Calu3 (cell line): ENCODE data around the gene ANKMY2. TPM values are rescaled to one million over a fixed set of nuclear protein-coding genes. Genes with fewer than 3 reads are reported as not detected.

ENCODE experiments used
- BruUV-seq: library from RNA; stranded (reverse); fragments of 400-500 nt; replicated peaks from 2 replicates; lab custom pipeline; 2021; lab: Mats Ljungman, UMichigan
- CTCF ChIA-PET: fragments of 300-600 bp; sonication (Branson Sonifier 250); formaldehyde crosslinking; loops from one replicate; lab custom pipeline; 2022; ENCODE audit warnings: antibody characterized with exemption; lab: Charles Lee
- DNase-seq: peaks from one replicate; pipeline ENCODE4 v3.0.0; 2022
- H3K27ac Mint-ChIP-seq: one replicate; pipeline ENCODE4 v1.8.0; 2022; ENCODE audit warnings: mixed read lengths; ENCODE audit not compliant: unreplicated experiment
- H3K27me3 Mint-ChIP-seq: one replicate; pipeline ENCODE4 v1.8.0; 2022; ENCODE audit warnings: mixed read lengths; ENCODE audit not compliant: unreplicated experiment
- H3K36me3 Mint-ChIP-seq: one replicate; pipeline ENCODE4 v1.8.0; 2022; ENCODE audit warnings: mild to moderate bottlenecking, moderate library complexity, mixed read lengths; ENCODE audit not compliant: insufficient read depth, unreplicated experiment
- H3K4me1 Mint-ChIP-seq: one replicate; pipeline ENCODE4 v1.8.0; 2022; ENCODE audit warnings: mild to moderate bottlenecking, low read depth, mixed read lengths; ENCODE audit not compliant: unreplicated experiment
- H3K4me3 Mint-ChIP-seq: one replicate; pipeline ENCODE4 v1.8.0; 2022; ENCODE audit warnings: mild to moderate bottlenecking, low read depth, moderate library complexity, mixed read lengths; ENCODE audit not compliant: unreplicated experiment
- H3K9me3 Mint-ChIP-seq: one replicate; pipeline ENCODE4 v1.8.0; 2022; ENCODE audit warnings: low read depth, mixed read lengths; ENCODE audit not compliant: unreplicated experiment
- intact Hi-C: fragments of 100-400 bp; cut with micrococcal nuclease; formaldehyde crosslinking; loops from one replicate; pipeline ENCODE4 v1.10.0; 2022; ENCODE audit not compliant: unreplicated experiment
- total RNA-seq: library from RNA; stranded (reverse); gene quantifications from 2 replicates; pipeline ENCODE4 v1.2.3, GENCODE V29; 2022
- TF ChIP-seq, protein P1 (sequence below): fragments of 200-600 bp; IDR thresholded peaks from one replicate; pipeline ENCODE4 v1.8.0; 2022; ENCODE audit warnings: antibody characterized with exemption; ENCODE audit not compliant: unreplicated experiment

The ANKMY2 gene
- total RNA-seq, 1 experiment from 2014 or later, result 29.9 TPM

DNA sequence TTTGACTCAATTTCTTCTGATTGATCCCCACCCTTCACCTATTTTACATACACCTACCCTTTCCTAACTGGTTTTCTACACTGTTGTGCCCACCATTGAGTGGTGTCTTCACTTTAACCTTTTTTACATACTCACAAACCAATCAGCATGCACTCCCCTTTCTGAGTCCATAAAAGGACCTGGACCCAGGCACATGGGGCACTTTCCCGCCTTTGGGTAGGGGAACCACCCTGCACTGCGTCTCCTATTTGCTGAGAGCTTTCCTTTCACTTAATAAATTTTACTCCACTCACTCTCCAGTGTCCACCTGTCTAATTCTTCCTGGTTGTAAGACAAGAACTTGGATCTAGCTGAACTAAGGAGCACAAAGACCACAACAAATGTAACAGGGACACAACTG lies 33.8 kb downstream of the ANKMY2 start:
- intact Hi-C loops, result loop anchor here (5.0 kb wide), 1 partner anchor 76 kb away; no protein-coding TSS in a partner anchor

DNA sequence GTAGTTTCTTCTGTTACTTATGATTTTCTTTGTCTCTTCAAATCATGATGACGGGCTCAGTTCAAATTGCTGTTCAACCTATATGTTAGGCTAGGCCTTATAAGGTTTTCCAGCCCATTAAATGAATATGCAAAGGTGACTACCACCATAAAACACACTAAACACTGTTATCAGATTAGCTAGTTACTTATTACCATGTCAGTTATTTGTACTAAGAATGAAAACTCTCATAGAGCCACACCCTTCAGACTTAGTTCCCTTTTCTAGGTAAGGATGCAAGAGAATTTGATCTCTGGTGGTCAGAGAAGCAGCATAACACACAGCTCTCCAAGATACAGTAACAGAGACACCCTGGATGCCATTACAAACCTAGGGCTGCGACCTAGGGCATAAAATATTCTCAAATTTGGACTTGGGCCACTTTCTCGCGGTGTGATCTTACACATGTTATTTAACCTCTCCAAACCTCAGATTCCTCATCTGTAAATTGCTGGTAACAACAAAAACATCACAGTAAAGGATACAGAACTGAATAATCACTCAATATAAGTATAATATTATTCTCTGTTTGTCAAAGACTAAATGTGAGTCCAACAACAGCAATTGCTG lies 35.6 kb downstream of the ANKMY2 start:
- H3K9me3 Mint-ChIP-seq, result no peaks in the 10 kb centered on the region
- CTCF ChIA-PET, result interaction anchor here (1.0 to 1.4 kb wide), 2 partner anchors 10 to 271 kb away, joined by 3 to 5 read pairs; no protein-coding TSS in a partner anchor
- TF ChIP-seq, protein P1, sequence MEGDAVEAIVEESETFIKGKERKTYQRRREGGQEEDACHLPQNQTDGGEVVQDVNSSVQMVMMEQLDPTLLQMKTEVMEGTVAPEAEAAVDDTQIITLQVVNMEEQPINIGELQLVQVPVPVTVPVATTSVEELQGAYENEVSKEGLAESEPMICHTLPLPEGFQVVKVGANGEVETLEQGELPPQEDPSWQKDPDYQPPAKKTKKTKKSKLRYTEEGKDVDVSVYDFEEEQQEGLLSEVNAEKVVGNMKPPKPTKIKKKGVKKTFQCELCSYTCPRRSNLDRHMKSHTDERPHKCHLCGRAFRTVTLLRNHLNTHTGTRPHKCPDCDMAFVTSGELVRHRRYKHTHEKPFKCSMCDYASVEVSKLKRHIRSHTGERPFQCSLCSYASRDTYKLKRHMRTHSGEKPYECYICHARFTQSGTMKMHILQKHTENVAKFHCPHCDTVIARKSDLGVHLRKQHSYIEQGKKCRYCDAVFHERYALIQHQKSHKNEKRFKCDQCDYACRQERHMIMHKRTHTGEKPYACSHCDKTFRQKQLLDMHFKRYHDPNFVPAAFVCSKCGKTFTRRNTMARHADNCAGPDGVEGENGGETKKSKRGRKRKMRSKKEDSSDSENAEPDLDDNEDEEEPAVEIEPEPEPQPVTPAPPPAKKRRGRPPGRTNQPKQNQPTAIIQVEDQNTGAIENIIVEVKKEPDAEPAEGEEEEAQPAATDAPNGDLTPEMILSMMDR, result no peak
- H3K27ac Mint-ChIP-seq, result peak overlapping the region; percentile 63
- peak; percentile 44 for DNase-seq
- H3K36me3 Mint-ChIP-seq, result peaks cover 19% of the 10 kb centered on the region
- peak overlapping the region; percentile 50 for H3K4me3 Mint-ChIP-seq
- H3K4me1 Mint-ChIP-seq, result peaks cover 49% of the 10 kb centered on the region
- BruUV-seq, result no TSS peak
- H3K27me3 Mint-ChIP-seq, result no peaks in the 10 kb centered on the region
- intact Hi-C loops, result loop anchor here (5.0 kb wide), 2 partner anchors 77 to 172 kb away; no protein-coding TSS in a partner anchor

More for the DNA sequence above, 33.8 kb downstream of the ANKMY2 start:
- no peak overlapping the region for H3K4me3 Mint-ChIP-seq
- CTCF ChIA-PET, result no interaction called here
- H3K27ac Mint-ChIP-seq, result peak overlapping the region; percentile 24
- no peaks in the 10 kb centered on the region for H3K27me3 Mint-ChIP-seq
- DNase-seq, result no peak
- TF ChIP-seq, protein P1, result no peak
- no peaks in the 10 kb centered on the region for H3K9me3 Mint-ChIP-seq
- H3K36me3 Mint-ChIP-seq, result peaks cover 25% of the 10 kb centered on the region
- H3K4me1 Mint-ChIP-seq, result peaks cover 49% of the 10 kb centered on the region
- no TSS peak for BruUV-seq

DNA sequence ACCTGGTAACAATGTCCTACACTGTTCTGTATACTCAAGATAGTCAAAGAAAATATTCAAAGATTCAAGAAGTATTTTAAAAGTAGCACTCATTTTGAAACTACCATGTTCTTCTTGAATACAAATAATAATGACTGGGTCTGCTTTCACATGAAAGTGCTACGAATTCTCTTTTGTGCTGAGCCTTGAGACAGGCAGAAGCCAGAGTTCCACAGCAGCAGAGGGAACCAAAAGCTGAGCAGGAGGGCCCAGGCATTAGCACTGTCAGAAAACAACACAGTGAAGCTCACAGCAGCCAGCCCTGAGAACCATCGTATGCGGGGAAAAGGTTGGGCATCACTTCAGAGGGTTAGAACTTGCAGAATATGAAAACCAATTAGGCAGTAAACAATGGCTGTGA lies 38.9 kb downstream of the ANKMY2 start:
- no peak for DNase-seq
- CTCF ChIA-PET, result no interaction called here
- Mint-ChIP-seq H3K36me3 (peaks cover 36% of the 10 kb centered on the region), H3K27me3 (no peaks in the 10 kb centered on the region), H3K4me3 (no peak overlapping the region), H3K27ac (no peak overlapping the region), H3K4me1 (peaks cover 65% of the 10 kb centered on the region), H3K9me3 (no peaks in the 10 kb centered on the region)
- BruUV-seq, result no TSS peak
- intact Hi-C loops, result loop anchor here (5.0 kb wide), 1 partner anchor 176 kb away; no protein-coding TSS in a partner anchor
- TF ChIP-seq, protein P1, result no peak

DNA sequence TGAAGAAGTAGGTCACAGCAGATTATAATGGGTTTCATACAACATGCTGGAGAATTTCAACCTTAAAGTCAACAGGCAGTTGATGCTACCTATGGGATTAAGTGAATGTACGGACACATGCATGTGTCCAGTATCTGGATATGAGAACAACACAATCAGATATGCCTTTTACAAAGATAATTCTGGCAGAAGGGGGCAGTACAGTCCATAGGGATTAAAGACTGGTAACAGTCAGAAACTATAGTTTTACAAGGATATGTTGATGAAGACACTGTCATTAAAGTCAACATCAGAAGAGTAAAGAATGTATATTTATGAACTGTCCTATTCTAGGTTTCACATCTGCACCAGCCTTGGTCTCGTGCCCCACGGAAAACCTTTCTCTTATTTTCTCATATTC lies 41.5 kb downstream of the ANKMY2 start:
- Mint-ChIP-seq H3K9me3 (no peaks in the 10 kb centered on the region), H3K4me3 (no peak overlapping the region), H3K4me1 (peaks cover 59% of the 10 kb centered on the region), H3K36me3 (peaks cover 36% of the 10 kb centered on the region), H3K27me3 (no peaks in the 10 kb centered on the region), H3K27ac (peak overlapping the region; percentile 0)
- CTCF ChIA-PET, result no interaction called here
- DNase-seq, result no peak
- TF ChIP-seq, protein P1, result no peak
- intact Hi-C loops, result loop anchor here (5.0 kb wide), 1 partner anchor 43 kb away; the partner anchor contains the start of genes ANKMY2 and BZW2
- BruUV-seq, result no TSS peak
